GM03348 (cell line): ENCODE measurements around the gene SMIM9.

Source experiments
- DNase-seq: peaks from one replicate; pipeline ENCODE4 v3.0.0; 2012; ENCODE audit warnings: low spot score

Gene SMIM9

GRCh38 chrX:154780968-154781367, 53.5 kb downstream of the SMIM9 start:
- DNase-seq = no peak

DNA sequence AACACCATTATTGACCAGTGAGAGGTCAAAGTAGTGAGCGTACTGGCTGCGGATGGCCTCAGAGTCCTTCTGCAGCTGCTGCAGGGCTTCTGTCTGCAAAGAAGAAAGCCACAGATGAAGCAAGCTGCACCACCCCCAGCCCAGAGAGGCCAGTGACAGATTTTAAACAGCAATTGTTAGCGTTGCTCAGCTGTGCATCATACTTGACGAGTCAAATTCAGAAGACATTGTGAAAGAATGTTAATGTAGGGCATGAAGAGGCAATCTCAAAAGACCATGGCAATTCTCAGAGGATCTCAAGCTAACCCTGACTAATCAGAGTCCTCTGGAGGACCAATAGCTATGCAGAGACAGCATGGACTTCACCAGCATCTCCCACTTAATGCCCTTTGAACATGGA, 55.2 kb downstream of the SMIM9 start:
- DNase-seq = peak; percentile 52

GRCh38 chrX:154776753-154777152, 57.7 kb downstream of the SMIM9 start:
- no peak for DNase-seq

DNA sequence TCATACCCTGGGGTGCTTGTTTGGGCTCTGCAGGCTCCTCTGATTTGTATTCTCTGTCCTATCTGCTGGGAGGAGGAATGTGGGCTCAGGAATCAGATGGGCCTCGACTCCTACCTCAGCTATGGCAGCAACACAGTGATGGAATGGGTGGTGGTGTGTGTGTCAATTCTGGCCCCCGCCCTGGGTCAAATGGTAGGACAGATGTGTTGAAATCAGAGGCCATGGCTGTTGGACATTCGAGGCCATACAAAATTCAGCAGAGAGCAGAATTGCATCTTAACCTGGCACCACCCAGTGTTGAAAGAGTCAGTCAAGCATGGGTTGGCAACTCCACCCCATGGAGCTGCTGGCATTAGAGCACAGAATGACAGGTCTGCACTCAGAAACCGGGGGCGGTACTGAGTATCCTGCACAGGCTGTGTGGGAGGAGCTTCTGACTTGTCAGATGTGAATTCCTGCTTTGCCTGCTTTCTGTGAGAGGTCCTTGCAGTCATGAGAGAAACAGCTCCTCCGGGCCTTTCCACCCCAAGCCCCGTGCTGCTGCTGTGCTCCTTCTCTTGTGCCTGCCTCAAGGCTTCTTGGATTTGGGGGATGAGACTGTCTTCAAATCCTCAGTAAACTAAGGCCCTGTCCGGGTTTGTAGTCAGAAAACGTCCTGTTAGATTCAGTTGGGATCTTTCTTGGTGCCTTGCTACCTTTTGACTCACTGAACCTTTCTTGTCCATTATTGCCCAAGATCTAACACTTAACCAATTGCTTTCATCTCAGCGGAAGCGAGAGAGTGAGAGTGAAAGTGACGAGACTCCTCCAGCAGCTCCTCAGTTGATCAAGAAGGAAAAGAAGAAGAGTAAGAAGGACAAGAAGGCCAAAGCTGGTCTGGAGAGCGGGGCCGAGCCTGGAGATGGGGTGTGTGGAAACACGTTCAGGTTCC, 58.8 kb downstream of the SMIM9 start:
- DNase-seq = no peak

GRCh38 chrX:154774622-154775021, 59.8 kb downstream of the SMIM9 start:
- DNase-seq = no peak
